ENCODE measurements around the gene IGBP1.

Gene IGBP1

DNA sequence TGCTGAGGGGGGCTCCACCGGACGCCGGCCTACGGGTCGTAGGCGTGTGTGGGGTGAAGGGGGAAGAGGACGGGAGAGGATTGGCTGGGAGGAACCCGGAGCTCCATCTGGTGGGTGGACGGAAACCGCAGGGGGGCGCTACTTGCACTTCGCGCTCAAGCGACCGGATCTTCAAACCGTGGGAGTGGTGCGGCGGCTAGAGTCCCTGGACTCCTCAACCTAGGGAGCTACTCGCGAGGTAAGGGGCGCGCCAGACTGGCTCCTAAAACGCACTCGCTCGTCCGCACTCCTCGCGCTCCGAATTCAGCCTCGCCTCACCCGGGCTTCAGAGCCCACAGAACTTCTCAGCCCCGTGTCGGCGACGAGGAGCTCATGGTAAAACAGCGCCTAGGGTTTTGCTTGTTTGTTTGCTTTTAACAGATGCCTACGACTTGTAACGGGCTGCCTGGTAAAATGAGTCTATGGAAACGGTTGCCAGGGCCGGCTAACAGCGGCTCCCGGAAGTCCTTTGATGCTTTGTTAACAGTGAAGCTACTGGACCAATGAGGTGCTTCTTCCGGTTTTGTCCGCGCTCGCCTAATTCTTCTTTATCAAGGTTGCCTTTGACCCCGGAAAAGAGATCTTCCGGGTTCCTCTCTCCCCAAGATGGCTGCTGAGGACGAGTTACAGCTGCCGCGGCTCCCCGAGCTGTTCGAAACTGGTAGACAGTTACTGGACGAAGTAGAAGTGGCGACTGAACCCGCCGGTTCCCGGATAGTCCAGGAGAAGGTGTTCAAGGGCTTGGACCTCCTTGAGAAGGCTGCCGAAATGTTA lies at the start of gene IGBP1:
Gene IGBP1, plus strand, starts transcription at position 145 of the 813 bp plus-strand sequence. Its CDS starts 501 bp downstream, at position 646.
- TF ChIP-seq, protein P1, sequence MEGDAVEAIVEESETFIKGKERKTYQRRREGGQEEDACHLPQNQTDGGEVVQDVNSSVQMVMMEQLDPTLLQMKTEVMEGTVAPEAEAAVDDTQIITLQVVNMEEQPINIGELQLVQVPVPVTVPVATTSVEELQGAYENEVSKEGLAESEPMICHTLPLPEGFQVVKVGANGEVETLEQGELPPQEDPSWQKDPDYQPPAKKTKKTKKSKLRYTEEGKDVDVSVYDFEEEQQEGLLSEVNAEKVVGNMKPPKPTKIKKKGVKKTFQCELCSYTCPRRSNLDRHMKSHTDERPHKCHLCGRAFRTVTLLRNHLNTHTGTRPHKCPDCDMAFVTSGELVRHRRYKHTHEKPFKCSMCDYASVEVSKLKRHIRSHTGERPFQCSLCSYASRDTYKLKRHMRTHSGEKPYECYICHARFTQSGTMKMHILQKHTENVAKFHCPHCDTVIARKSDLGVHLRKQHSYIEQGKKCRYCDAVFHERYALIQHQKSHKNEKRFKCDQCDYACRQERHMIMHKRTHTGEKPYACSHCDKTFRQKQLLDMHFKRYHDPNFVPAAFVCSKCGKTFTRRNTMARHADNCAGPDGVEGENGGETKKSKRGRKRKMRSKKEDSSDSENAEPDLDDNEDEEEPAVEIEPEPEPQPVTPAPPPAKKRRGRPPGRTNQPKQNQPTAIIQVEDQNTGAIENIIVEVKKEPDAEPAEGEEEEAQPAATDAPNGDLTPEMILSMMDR (IDR thresholded peaks at IDR 0.05), result no peak
- DNase-seq (ENCODE audit: low spot score), result peak; percentile 87
- peak within 1 kb of the TSS; percentile 56 to 85 for H3K27ac ChIP-seq

DNA sequence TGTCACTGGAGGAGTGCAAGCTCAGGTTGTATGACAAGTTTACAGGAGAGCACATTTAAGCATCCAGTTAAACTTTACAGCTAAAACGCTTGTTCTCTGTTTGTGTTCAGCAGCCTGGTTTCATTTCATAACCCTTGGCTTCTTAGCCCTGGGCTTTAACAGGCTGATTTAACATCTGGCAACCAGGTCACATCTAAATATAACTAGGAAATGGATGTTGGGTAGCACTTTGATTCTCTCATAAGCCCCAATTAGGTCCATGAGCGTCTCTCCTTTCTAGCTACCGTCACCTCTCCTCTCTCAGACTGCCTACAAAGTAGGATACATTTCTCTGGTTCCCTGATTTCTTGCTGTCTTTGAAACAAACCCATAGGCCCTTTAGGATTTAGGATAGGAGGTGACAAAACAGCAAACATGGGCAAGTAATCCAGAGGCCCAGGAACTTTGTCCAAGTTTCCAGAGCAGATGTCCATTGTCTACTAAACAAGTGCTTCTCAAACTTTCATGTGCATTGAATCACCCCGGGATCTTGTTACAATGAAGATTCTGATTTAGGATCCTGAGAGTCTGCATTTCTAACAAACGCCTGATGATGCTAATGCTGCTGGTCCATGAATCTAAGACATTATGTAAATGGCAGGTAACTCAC lies 48.5 kb upstream of the IGBP1 start:
- TF ChIP-seq, protein P1 (IDR thresholded peaks at IDR 0.05), result no peak
- Histone ChIP-seq H3K27ac (no peak overlapping the region), H3K4me3 (no peak overlapping the region)
- DNase-seq (ENCODE audit: low spot score), result no peak

More for the DNA sequence above, at the start of gene IGBP1:
- peak within 1 kb of the TSS; percentile 78 for H3K4me3 ChIP-seq

DNA sequence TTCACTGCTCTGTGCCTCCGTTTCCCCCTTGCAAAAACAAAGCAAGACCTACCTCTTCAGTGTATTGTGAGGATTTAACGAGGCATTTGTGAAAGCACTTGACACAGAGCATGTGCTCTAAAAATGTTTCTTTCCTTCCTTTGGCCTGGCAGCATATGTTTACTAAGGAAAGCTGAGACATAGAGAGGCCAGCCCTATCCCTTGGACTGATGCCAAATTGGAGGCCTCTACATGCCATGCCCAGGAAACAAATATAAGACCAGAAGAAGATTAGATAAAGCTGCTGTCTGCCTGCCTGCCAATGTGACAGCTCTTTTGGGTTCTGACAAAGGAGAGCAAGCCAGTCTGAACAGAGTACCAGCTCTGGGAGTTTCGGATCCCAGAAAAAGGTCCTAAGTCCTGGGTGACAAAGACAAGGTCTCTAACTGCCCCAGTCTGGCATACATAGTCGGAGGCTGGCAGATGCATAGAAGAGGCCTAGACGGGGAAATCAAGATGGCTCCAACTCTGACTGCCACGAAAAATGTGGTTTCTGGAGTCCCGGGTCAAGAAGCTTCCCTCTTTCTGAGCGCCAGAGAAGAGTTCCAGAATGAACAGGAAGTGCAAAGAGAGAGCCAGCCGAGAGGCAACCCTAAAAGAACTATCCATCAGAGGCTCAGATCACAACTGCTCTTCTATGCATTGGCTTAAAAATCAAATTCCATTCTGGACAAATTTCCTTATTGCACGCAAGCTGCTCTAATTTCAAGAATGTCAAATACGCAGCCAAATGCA lies 45.2 kb upstream of the IGBP1 start:
- no peak overlapping the region for H3K27ac ChIP-seq
- no peak overlapping the region for H3K4me3 ChIP-seq
- DNase-seq (ENCODE audit: low spot score), result no peak
- TF ChIP-seq, protein P1 (IDR thresholded peaks at IDR 0.05), result no peak

DNA sequence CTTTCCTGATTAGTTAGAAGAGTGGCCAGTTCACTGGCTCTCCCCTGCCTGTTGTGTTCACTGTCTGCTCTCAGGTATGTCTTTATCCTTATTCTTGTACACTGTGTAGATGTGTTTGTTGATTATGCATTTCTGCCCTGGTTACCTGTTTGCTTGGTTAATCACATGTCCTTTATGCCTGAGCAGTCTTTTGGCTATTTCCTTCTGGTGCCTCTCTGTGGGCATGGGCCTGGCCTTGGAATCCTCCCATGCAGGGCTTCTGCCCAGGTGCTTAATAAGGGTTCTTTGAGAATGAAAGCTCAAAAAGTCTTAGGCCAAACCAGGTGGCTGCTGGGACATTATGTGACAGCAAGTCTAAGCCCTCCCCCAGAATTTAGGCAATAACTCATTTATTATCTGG lies 44.5 kb upstream of the IGBP1 start:
- no peak for DNase-seq (ENCODE audit: low spot score)
- TF ChIP-seq, protein P1 (IDR thresholded peaks at IDR 0.05), result no peak
- no peak overlapping the region for H3K27ac ChIP-seq
- no peak overlapping the region for H3K4me3 ChIP-seq

DNA sequence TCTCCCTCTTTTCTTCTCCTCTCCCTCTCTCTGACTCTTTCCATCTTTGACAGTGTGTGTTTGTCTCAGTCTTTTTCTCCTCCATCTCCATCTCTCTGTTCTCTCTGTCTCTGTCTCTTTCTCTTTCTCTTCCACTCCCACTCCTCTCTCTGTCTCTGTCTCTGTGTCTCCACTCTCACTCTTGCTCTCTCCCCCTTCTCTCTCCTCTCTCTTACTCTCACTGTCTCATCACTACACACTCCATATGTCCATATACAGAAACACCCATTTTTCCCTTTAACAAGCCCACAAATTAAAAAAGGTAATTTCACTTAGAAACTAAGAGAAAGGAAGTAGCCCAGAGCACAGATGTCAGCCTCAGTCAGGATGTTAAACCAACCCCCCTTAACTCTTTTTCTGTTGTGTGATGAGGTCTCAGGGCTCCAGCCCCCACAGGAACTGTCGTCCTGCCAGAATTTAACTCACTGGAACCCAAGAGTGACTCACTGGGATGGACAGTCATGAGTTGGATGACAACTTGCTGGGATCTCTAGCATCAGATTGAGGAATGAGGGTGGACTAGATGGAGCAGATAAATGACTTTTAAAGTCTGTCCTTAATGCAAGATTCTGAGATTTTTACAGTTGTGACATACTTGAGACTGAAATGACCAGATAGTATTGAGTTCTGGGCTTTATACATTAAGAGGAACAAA lies 43.5 kb upstream of the IGBP1 start:
- Histone ChIP-seq H3K27ac (no peak overlapping the region), H3K4me3 (no peak overlapping the region)
- DNase-seq (ENCODE audit: low spot score), result no peak
- TF ChIP-seq, protein P1 (IDR thresholded peaks at IDR 0.05), result no peak

DNA sequence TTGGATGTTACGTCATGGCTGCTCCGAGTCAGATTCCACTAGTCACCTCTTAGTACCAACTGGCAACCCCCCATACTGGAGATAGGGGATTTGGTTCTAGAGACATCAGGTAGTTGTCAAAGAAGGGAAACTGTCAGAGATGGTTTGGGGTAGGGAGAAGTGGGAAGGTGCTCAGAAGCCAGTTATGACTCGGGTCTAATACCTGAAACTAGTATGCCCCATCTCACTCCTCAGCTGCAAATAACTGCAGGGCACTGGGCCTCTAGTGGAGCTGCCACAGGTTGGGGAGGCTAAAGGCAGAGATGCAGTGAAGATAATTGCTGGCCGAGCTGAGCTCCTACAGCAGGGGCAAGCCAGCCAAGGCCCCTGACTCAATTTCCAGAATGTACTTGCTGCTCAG lies 41.0 kb upstream of the IGBP1 start:
- no peak for DNase-seq (ENCODE audit: low spot score)
- Histone ChIP-seq H3K27ac (no peak overlapping the region), H3K4me3 (no peak overlapping the region)
- TF ChIP-seq, protein P1 (IDR thresholded peaks at IDR 0.05), result no peak

Measured in coronary artery (tissue), 2 donors.